NT2/D1 (cell line): ENCODE results near the gene KSR1.
"Not testable (repeated sequence)": the region's sequence is repeated elsewhere in the genome, so short reads cannot be mapped to it uniquely, and the experiment has no call there.

Source experiments
- YY1 ChIP-seq: IDR thresholded peaks from 2 replicates; pipeline ENCODE4 v1.6.1; 2011; ENCODE audit not compliant: insufficient read length, insufficient read depth
- ZNF274 ChIP-seq: IDR thresholded peaks from 2 replicates; pipeline ENCODE4 v1.6.1; 2011; ENCODE audit warnings: mild to moderate bottlenecking, low read depth, low read length

GRCh38 chr17:27425571-27425970 is 30.7 kb upstream of the KSR1 start:
- TF ChIP-seq ZNF274, YY1: not testable (repeated sequence)
